Esophagus (tissue), 2 donors: ENCODE measurements around the gene STARD13. TPM values are rescaled to one million over a fixed set of nuclear protein-coding genes. Genes with fewer than 3 reads are reported as not detected.
A peak's percentile ranks its signal among the peaks of the same experiment; 100 is the strongest.

Source experiments
- H3K27ac ChIP-seq, 2 donors: one replicate each; pipeline ENCODE4 v1.5.1; 2013; ENCODE audit warnings: low read depth in 2 of 2, mild to moderate bottlenecking in 2 of 2, inconsistent platforms in 1 of 2, low read length in 1 of 2, moderate library complexity in 1 of 2
- H3K27me3 ChIP-seq, 2 donors: one replicate each; pipeline ENCODE4 v1.6.1; 2013; ENCODE audit warnings: low read length in 2 of 2, control low read depth in 1 of 2, mild to moderate bottlenecking in 1 of 2; ENCODE audit not compliant: insufficient read depth in 2 of 2, control insufficient read depth in 1 of 2
- H3K36me3 ChIP-seq, 2 donors: one replicate each; pipeline ENCODE4 v1.6.1; 2013; ENCODE audit warnings: low read length in 1 of 2; ENCODE audit not compliant: control insufficient read depth in 2 of 2, insufficient read depth in 2 of 2
- H3K4me1 ChIP-seq, 2 donors: one replicate each; pipeline ENCODE4 v1.6.1; 2013; ENCODE audit warnings: low read length in 1 of 2; ENCODE audit not compliant: control insufficient read depth in 2 of 2, insufficient read depth in 2 of 2
- H3K4me3 ChIP-seq, 2 donors: one replicate each; pipeline ENCODE4 v1.5.1; 2013; ENCODE audit warnings: low read length in 2 of 2, mild to moderate bottlenecking in 2 of 2, low read depth in 1 of 2, moderate library complexity in 1 of 2
- H3K9me3 ChIP-seq, 2 donors: one replicate each; pipeline ENCODE4 v1.6.1; 2013; ENCODE audit warnings: mild to moderate bottlenecking in 2 of 2, low read depth in 1 of 2, low read length in 1 of 2, moderate library complexity in 1 of 2; ENCODE audit not compliant: control insufficient read depth in 2 of 2, insufficient read depth in 1 of 2
- WGBS, 2 donors: extraction: QIAGEN DNeasy Blood & Tissue Kit; methylation state at CpG; one replicate each; pipeline ENCODE4 v1.1.7; 2013; 5-methylcytosine and 5-hydroxymethylcytosine counted together
- polyA plus RNA-seq, 2 donors: library from polyadenylated mRNA; stranded (reverse); fragments of 200-250 nt; gene quantifications; one replicate each; pipeline ENCODE4 v1.2.3, GENCODE V29; 2013
- donor health status: healthy with polysubstance abuse.
- donor health status: Bipolar disorder and iron deficiency.

Gene STARD13
- polyA plus RNA-seq, 2 donors, result 1.6 to 3.0 TPM

- peak overlapping the region; percentile 5 to 57 for H3K27ac ChIP-seq
- 72 to 74% methylated on average over 17 of the region's 17 CpGs for WGBS, 2 donors
These were observed 131.8 kb downstream of the STARD13 start for GRCh38 chr13:33153421-33154404.

DNA sequence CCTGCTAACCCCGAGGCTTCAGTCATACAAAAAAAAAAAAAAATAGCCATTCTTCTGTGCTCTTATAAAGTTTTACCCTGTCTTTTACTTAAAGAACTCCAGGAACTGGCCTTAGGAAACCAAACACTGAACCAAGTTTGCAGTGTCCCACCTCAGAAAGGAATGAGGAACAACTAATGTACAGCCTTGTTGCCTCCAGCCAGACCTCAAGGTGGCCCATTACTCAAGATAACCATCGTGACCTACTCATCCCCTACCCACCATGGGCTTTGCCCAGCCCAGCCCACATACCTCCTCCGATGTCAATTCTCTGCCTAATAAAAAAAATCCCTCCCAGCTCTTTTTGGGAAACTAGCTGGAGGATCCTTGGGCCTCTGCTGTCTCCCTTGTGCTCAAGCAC is 133.2 kb downstream of the STARD13 start:
- peaks cover 3 to 4% of the 10 kb centered on the region in 2 donors for H3K4me1 ChIP-seq
- 88 to 92% methylated on average over 3 of the region's 3 CpGs for WGBS, 2 donors
- H3K36me3 ChIP-seq, result no peaks in the 10 kb centered on the region
- H3K27me3 ChIP-seq, result no peaks in the 10 kb centered on the region
- no peak overlapping the region for H3K27ac ChIP-seq
- no peaks in the 10 kb centered on the region for H3K9me3 ChIP-seq
- H3K4me3 ChIP-seq, result no peak overlapping the region

More at GRCh38 chr13:33153421-33154404, 131.8 kb downstream of the STARD13 start:
- Histone ChIP-seq H3K4me3 (no peak overlapping the region), H3K4me1 (peaks cover 3 to 4% of the 10 kb centered on the region in 2 donors), H3K9me3 (no peaks in the 10 kb centered on the region), H3K27me3 (no peaks in the 10 kb centered on the region), H3K36me3 (no peaks in the 10 kb centered on the region)

DNA sequence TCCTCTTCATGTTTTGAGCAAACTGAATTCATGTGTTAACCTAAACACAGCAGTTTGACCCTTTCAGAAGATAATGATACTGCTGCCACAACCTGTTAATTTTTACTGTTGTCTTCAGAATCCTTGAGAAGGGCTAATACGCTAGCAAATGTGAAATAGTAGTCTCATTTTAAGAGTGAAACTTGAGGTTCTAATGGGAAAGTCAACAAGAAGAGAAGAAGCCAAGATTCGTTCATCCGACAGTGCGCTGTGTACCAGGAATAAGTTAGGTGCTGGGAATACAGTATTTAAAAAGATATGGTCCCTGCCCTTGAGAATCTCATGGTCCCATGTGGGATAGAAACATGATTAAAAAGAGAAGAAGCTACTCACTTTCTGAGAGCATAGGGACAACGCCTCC is 134.9 kb downstream of the STARD13 start:
- peaks cover 3 to 4% of the 10 kb centered on the region in 2 donors for H3K4me1 ChIP-seq
- H3K4me3 ChIP-seq, result no peak overlapping the region
- H3K27me3 ChIP-seq, result no peaks in the 10 kb centered on the region
- H3K36me3 ChIP-seq, result no peaks in the 10 kb centered on the region
- no peaks in the 10 kb centered on the region for H3K9me3 ChIP-seq
- no peak overlapping the region for H3K27ac ChIP-seq
- WGBS, 2 donors, result 92 to 94% methylated on average over 5 of the region's 5 CpGs

DNA sequence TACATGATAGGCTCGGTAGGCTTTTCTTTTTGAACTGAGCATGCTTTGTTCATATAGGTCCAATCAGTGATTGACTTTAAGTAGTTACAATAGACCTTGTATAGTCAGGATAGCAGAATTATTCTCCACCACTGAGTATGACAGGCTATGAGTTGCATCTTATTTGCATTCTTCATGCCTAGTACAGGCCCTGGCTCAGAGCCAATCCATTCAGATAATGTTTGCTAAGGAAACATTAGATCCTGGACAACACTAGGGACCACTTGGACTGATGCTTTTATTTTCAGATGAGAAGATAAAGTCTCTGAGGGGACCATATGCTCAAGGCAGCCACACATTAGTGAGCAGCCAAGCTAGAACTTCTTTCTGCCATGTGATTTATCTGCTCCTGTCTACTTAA is 135.4 kb downstream of the STARD13 start:
- Histone ChIP-seq H3K27ac (no peak overlapping the region), H3K27me3 (no peaks in the 10 kb centered on the region), H3K36me3 (no peaks in the 10 kb centered on the region), H3K4me3 (no peak overlapping the region), H3K9me3 (no peaks in the 10 kb centered on the region), H3K4me1 (peaks cover 3 to 4% of the 10 kb centered on the region in 2 donors)
- 28 to 32% methylated on average over 1 of the region's 1 CpG for WGBS, 2 donors

DNA sequence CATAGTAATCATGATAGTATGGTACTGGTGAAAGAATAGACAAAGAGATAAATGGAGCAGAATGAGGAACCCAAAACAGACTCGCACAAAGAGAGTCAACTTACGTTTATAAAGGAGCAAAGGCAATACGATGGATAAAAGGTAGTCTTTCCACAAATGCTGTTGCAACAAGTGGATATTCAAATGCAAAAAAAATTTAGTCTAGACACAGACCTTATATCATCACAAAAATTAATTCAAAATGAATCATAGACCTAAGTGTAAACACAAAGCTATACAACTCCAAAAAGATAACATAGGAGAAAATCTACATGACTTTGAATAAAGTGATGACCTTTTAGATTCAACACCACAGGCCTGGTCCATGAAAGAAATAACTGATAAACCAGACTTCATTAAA is 137.7 kb downstream of the STARD13 start:
- Histone ChIP-seq H3K27ac (no peak overlapping the region), H3K4me3 (no peak overlapping the region), H3K4me1 (no peaks in the 10 kb centered on the region), H3K9me3 (no peaks in the 10 kb centered on the region), H3K36me3 (no peaks in the 10 kb centered on the region), H3K27me3 (no peaks in the 10 kb centered on the region)
- 96 to 98% methylated on average over 3 of the region's 3 CpGs for WGBS, 2 donors

- WGBS, 2 donors, result 61 to 71% methylated on average over 4 of the region's 4 CpGs
- Histone ChIP-seq H3K9me3 (no peaks in the 10 kb centered on the region), H3K27ac (no peak overlapping the region), H3K4me3 (no peak overlapping the region), H3K36me3 (no peaks in the 10 kb centered on the region), H3K27me3 (no peaks in the 10 kb centered on the region), H3K4me1 (no peaks in the 10 kb centered on the region)
These were observed 138.5 kb downstream of the STARD13 start for GRCh38 chr13:33146843-33147611.

GRCh38 chr13:33145667-33146066 is 139.9 kb downstream of the STARD13 start:
- Histone ChIP-seq H3K9me3 (no peaks in the 10 kb centered on the region), H3K4me1 (no peaks in the 10 kb centered on the region), H3K4me3 (no peak overlapping the region), H3K27ac (no peak overlapping the region), H3K36me3 (no peaks in the 10 kb centered on the region), H3K27me3 (no peaks in the 10 kb centered on the region)
- 87 to 90% methylated on average over 4 of the region's 4 CpGs for WGBS, 2 donors

DNA sequence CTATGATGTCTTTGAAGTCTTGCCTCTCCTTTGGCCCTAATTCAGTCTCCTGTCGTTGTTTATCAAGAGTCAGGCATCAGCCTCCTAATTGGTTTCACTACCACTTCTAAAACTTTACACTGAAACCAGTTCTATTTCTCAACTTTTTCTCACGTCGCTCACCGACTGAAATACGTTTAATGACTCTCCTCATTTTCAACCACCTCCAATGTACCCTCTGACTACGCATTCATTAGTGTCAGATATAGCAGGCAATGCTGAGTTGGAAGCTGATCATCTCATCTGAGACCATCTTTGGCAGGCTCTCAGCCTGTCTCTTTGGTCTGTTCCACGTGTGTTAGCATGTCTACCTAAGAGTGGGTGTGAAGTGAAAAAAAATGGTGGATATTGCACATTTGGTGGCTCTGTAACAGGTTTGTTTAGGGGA is 141.2 kb downstream of the STARD13 start:
- WGBS, 2 donors, result 88 to 91% methylated on average over 7 of the region's 7 CpGs
- no peaks in the 10 kb centered on the region for H3K27me3 ChIP-seq
- no peaks in the 10 kb centered on the region for H3K9me3 ChIP-seq
- no peaks in the 10 kb centered on the region for H3K4me1 ChIP-seq
- H3K36me3 ChIP-seq, result no peaks in the 10 kb centered on the region
- H3K27ac ChIP-seq, result no peak overlapping the region
- no peak overlapping the region for H3K4me3 ChIP-seq

DNA sequence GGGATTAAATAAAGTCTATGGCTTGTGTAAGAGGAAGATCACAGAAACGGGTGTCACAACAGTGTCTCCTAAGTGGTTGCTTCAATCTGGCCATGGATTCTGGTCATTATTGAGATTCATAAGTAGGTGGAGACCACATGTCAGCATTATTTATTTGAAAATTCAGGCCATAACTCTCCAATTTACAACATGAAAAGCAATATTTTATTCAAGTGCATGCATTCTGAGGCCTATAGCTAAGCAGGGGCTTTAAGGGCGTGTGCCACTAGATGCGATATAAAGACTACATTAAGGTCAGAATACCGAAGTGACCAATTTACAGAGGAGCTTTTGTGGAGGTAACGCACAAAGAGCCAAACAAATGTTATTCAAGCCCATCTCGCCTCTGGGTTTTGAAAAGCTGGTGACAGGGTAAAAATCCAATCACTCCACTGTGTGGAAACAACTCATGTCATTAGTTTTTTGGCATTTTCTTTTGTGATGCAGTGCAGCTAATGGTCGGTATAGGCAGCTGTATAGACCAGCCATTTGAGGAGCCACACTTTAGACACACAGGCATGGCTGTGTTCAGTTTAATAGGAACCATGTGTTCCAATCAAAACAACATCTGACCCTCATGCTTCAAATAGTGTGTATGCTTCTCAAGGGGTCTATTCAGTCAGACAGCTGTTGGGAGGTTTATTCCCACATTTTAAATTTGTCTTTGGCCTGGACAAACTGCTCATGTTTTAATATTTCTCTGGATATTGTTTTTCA is 145.6 kb downstream of the STARD13 start:
- Histone ChIP-seq H3K9me3 (peaks cover 3% of the 10 kb centered on the region in 2 donors), H3K4me1 (no peaks in the 10 kb centered on the region), H3K27me3 (no peaks in the 10 kb centered on the region), H3K36me3 (no peaks in the 10 kb centered on the region), H3K27ac (peak overlapping the region in 1 of 2 donors; percentile 35), H3K4me3 (no peak overlapping the region)
- WGBS, 2 donors, result 87% methylated on average over 7 of the region's 7 CpGs
